SJCRH30 (cell line): ENCODE results near the gene PACSIN2. TPM values are rescaled to one million over a fixed set of nuclear protein-coding genes. Genes with fewer than 3 reads are reported as not detected.
"Not testable (repeated sequence)": the region's sequence is repeated elsewhere in the genome, so short reads cannot be mapped to it uniquely, and the experiment has no call there.

Experiments
- DNase-seq, 2 experiments: peaks; one replicate each; pipeline ENCODE4 v3.0.0-alpha.2; 2015 to 2020
- H3K27ac ChIP-seq: fragments of 250-450 bp; sonication (Bioruptor Pico); 2 replicates; pipeline ENCODE4 v1.5.1; 2020; ENCODE audit warnings: mild to moderate bottlenecking, moderate library complexity
- H3K27me3 ChIP-seq: fragments of 250-450 bp; sonication (Bioruptor Pico); 2 replicates; pipeline ENCODE4 v1.5.1; 2020; ENCODE audit warnings: mild to moderate bottlenecking, moderate library complexity
- H3K36me3 ChIP-seq: fragments of 250-450 bp; sonication (Bioruptor Pico); 2 replicates; pipeline ENCODE4 v1.5.1; 2020; ENCODE audit warnings: mild to moderate bottlenecking, moderate library complexity
- H3K4me1 ChIP-seq: fragments of 250-450 bp; sonication (Bioruptor Pico); 2 replicates; pipeline ENCODE4 v1.5.1; 2020; ENCODE audit warnings: mild to moderate bottlenecking, moderate library complexity
- H3K4me3 ChIP-seq: fragments of 250-450 bp; sonication (Bioruptor Pico); 2 replicates; pipeline ENCODE4 v1.5.1; 2020; ENCODE audit warnings: mild to moderate bottlenecking, moderate library complexity
- H3K9me3 ChIP-seq: fragments of 250-450 bp; sonication (Bioruptor Pico); replicated peaks from 2 replicates; pipeline ENCODE4 v1.5.1; 2020; ENCODE audit warnings: mild to moderate bottlenecking, moderate library complexity
- total RNA-seq: library from RNA; depleted of rRNA; stranded (reverse); fragments of >200 nt; shearing (Covaris generic); gene quantifications from 2 replicates; pipeline ENCODE4 v1.2.3, GENCODE V29; 2014

Gene PACSIN2
- total RNA-seq, 1 experiment from 2014 or later = 78.3 TPM

DNA sequence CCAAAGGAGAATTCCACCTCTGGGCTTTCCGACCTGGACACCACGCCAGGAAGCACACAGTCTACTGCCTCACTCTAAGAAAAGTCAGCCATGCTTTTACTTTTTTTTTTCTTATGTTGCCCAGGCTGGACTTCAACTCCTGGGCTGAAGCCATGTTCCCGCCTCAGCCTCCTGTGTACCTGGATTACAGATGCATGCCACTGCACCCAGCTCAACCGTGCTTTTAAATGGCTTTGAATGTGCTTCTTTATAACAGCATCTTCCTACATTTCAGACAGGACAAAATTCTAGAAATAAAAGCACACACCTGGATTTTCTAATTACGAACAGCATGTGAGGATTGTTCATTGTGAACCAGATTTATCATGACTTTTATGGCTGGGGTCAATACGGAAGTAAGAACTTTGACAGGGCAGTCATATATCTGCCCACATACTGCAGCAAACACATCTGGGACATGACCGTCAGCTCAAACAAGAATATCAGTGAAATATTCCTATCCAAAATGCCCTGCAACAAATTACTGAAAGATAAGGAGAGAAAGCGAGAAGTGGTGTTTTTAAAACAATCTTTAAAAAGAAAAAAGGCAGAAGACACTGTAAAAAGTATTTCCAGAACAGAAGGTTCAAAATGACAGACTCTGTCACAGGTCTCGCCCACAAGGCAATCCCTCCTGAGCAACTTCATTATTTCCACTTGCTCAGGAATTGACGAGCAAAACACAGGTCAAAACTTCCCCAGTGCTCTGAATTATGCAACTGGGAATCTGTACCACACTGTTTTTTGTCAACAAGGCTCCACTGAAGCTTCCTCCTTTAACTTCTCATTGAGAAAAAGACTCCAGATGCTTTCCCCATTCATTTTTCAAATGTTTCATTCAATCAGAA is 42.1 kb downstream of the PACSIN2 start:
- no peak for DNase-seq

DNA sequence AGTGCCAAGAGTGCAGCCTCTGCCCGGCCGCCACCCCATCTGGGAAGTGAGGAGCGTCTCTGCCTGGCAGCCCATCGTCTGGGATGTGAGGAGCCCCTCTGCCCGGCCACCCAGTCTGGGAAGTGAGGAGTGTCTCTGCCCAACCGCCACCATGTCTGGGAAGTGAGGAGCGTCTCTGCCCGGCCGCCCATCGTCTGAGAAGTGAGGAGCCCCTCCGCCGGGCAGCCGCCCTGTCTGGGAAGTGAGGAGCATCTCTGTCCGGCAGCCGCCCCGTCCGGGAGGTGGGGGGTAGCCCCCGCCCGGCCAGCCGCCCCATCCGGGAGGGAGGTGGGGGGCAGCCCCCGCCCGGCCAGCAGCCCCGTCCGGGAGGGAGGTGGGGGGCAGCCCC is 43.5 kb downstream of the PACSIN2 start:
- H3K27ac ChIP-seq, H3K4me1 ChIP-seq, DNase-seq, H3K9me3 ChIP-seq, H3K4me3 ChIP-seq, H3K27me3 ChIP-seq: not testable (repeated sequence)
- peaks cover 21% of the 10 kb centered on the region for H3K36me3 ChIP-seq

More for the DNA sequence above, 42.1 kb downstream of the PACSIN2 start:
- Histone ChIP-seq H3K27ac (no peak overlapping the region), H3K27me3 (no peaks in the 10 kb centered on the region), H3K9me3 (no peaks in the 10 kb centered on the region), H3K36me3 (peaks cover 19% of the 10 kb centered on the region), H3K4me1 (no peaks in the 10 kb centered on the region; the same call in 1 of the 2 replicates), H3K4me3 (no peak overlapping the region)

DNA sequence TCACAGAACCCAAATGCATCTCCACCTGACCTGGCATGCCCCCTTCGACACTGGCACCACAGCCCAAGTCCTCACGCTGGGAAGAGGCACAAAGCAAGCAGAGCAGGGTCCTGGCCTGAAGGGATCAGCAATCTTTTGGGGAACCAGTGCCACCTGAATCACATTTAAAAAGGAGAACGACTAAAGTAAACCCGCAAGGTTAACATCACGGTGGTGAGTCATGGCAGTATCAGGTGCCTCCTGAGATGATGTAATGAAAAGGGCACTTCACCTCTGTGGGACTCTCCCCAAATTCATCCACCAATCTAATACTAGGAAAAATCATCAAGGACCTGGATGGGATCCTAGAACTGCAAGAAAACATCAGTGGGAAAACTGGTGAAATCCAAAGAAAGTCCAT is 44.9 kb downstream of the PACSIN2 start:
- Histone ChIP-seq H3K36me3 (peaks cover 22% of the 10 kb centered on the region), H3K4me3 (no peak overlapping the region), H3K27ac (no peak overlapping the region), H3K9me3 (no peaks in the 10 kb centered on the region), H3K4me1 (peaks cover 16% of the 10 kb centered on the region), H3K27me3 (no peaks in the 10 kb centered on the region)
- DNase-seq = no peak

DNA sequence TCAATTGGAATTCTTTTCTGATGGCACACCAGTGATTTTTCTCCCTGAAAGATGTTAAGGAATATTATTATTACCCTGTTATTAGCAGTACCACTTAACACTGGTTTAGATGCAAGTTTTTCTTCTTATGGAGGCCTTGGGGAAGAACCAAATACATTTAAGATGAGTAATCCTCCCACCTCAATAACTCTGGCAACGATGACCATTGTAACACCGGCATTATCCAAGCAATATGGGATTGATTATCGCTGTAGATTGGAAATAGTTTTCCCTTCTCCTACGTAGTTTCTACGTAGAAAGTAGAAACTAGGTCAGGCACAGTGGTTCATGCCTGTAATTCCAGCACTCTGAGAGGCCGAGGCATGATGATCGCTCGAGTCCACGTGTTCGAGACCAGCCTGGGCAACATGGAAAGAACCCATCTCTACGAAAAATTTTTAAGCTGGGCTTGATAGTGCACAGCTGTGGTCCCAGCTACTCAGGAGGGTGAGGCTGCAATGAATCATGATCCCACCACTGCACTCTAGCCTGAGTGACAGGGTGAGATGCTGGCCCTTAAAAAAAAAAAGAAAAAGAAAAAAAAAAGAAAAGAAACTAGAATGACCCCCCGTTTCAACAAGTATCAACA is 45.5 kb downstream of the PACSIN2 start:
- DNase-seq = no peak
- H3K9me3 ChIP-seq = no peaks in the 10 kb centered on the region
- peaks cover 22% of the 10 kb centered on the region for H3K36me3 ChIP-seq
- H3K27ac ChIP-seq = no peak overlapping the region
- no peak overlapping the region for H3K4me3 ChIP-seq
- H3K4me1 ChIP-seq = peaks cover 22% of the 10 kb centered on the region
- no peaks in the 10 kb centered on the region for H3K27me3 ChIP-seq

DNA sequence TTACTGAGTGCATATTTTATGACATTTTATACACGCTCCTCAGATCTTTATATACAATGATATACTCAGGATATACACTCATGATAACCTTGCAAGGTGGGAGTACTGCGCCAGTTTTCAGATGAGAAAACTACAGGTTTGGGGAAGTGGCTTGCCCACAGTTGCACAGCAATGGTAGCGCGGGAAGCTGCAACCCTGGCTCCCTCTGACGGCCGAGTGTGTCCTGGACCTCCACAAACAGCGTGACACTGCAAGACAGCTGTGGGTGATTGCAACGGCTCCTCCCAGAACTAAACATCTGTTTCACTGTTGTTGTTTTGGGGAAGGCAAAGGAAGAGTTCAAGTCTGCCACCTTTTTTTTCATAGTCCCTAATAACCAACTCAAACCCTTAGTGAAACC is 47.0 kb downstream of the PACSIN2 start:
- H3K4me3 ChIP-seq = no peak overlapping the region
- H3K36me3 ChIP-seq = peaks cover 25% of the 10 kb centered on the region
- H3K9me3 ChIP-seq = no peaks in the 10 kb centered on the region
- peaks cover 30% of the 10 kb centered on the region for H3K4me1 ChIP-seq
- no peak overlapping the region for H3K27ac ChIP-seq
- DNase-seq = peak; percentile 37 to 50
- no peaks in the 10 kb centered on the region for H3K27me3 ChIP-seq

DNA sequence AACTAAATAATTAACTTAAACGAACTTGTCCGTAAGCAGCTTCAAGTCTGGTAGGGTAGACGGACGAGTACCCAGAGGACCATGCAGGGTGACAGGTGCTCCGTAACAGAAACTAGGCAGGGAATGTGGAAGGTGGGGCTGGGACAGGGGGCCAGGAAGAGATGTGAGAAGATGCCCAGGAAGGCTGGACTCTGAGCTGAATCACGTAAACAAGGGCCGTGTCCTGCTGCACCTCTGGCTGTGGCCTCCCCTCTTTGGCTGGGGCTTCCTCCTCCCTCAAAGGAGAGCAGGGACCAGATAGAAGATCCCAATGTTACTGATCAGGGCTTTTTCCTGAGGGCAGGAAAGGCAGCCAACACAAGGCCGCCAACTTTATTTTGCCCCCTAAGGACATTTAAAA is 47.9 kb downstream of the PACSIN2 start:
- H3K36me3 ChIP-seq = peaks cover 23% of the 10 kb centered on the region
- H3K4me1 ChIP-seq = peaks cover 30% of the 10 kb centered on the region
- H3K27ac ChIP-seq = no peak overlapping the region
- no peaks in the 10 kb centered on the region for H3K27me3 ChIP-seq
- H3K9me3 ChIP-seq = no peaks in the 10 kb centered on the region
- H3K4me3 ChIP-seq = no peak overlapping the region
- no peak for DNase-seq

DNA sequence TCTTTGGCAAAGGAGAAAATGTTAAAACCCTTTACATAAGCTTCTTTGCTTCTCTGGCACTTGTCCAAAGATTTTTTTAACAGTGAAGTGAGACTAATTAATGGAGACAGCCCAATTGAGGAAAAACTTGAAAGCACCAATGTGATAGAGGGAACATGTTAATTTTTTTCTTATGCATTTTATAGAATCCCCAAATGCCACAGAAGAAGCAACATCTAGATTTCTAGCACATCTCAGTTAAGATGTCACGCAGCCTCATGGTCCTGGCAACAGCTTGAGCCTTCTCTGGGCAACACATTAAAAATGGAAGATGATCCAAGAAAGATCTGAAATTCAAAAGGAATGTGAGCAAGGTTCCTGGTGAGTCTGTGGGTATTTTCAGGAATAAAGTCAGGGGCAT is 48.5 kb downstream of the PACSIN2 start:
- Histone ChIP-seq H3K27ac (no peak overlapping the region), H3K4me3 (no peak overlapping the region), H3K36me3 (peaks cover 23% of the 10 kb centered on the region), H3K4me1 (peaks cover 35% of the 10 kb centered on the region), H3K27me3 (no peaks in the 10 kb centered on the region), H3K9me3 (no peaks in the 10 kb centered on the region)
- no peak for DNase-seq

DNA sequence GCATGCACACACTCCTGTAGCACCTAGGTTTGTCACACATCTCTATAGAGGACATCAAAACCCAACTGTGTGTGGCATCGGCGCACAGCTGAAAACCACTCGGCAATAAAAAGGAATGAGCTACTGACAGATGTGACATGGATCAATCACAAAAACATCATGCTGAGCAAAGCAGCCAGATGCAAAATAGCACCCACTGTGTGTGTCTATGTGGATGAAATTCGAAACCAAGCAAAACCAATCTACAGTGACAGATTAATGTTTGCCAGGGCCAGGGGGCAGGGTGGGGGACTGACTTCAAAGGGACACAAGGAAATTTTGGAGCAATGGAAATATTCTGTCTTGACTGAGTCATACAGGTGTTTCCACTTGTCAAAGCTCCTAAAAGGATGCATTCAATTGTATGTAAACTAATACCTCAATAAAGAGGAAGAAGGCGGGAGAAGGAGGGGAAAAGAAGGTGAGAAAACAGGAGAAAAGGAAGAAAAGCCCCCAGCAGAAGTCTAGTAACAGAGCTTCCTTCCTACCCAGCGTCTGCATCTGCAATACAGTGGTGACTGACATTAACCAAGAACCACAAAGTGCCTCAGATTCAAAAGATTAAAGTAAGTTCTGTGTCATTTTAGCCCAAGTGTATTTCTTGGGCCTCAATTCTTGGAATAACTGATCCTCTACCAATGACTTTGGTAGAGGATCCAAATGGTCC is 49.8 kb downstream of the PACSIN2 start:
- H3K4me1 ChIP-seq = peaks cover 45% of the 10 kb centered on the region
- H3K27ac ChIP-seq = peak overlapping the region; percentile 28
- no peaks in the 10 kb centered on the region for H3K27me3 ChIP-seq
- H3K9me3 ChIP-seq = no peaks in the 10 kb centered on the region
- H3K4me3 ChIP-seq = no peak overlapping the region
- DNase-seq = peak; percentile 74 to 86
- peaks cover 20% of the 10 kb centered on the region for H3K36me3 ChIP-seq

DNA sequence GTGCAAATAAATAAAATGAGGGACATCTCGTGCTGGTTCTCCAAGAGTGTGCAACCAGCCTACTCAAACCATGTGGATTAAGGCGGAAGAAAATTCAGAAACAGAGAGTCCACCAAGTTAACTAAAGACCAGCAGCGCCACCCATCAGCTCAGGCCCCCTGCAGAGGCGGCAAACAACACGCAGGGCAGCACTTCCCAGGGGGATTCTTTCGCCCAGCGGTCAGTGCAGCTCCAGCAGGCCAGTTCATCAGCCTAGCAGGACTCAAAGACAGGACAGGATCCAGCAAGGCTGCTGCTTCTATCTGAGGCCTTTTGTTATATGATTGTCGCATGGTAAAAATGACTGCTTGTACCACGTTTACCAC is 51.7 kb downstream of the PACSIN2 start:
- H3K36me3 ChIP-seq = peaks cover 9% of the 10 kb centered on the region

DNA sequence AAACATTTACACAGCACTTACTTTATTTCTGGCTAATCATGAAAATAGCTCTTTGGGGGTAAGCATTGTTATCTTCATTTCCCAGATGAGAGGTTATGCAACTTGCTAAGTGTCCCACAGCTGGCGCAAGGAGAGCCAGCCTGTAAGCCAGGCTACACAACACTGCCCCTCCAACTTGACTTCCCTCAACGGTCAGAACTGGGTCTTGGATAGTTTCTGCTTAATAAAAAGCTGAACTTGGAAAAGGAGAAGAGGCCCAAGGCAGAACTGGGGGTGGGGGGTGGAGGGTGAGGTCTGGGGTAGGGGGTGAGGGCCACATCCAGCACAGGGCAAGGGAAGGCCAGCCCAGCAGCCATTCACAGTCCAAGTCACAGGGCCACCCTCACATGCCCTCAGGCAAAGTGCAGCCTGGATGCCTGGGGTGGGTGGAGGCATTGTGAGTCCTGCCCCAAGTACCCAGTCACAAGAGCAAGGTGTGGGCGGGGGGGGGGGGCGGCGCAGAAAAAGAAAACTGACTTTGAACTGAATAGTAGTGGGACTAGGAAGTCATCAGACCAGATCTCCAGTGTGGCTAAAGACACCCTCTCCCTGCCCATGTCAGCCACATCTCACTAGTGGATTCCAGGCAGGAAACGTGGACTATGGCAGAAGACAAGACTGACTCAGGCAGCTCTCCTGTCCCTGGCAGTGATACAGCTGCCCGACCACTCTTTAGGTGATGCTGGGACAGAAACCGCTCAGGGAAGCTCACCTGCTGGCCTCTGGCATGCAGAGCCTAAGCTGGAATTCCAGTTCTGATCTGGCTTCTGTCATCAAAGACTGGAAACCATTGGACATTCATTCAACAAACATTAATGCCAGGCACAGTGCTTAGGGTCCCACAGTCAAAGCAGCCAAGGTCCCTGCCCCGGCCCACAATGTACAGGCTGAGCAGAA is 52.4 kb downstream of the PACSIN2 start:
- H3K27me3 ChIP-seq = no peaks in the 10 kb centered on the region
- no peak for DNase-seq
- peaks cover 55% of the 10 kb centered on the region for H3K4me1 ChIP-seq
- peaks cover 4% of the 10 kb centered on the region; the same call in 1 of the 2 replicates for H3K36me3 ChIP-seq
- H3K27ac ChIP-seq = no peak overlapping the region
- no peaks in the 10 kb centered on the region for H3K9me3 ChIP-seq
- no peak overlapping the region for H3K4me3 ChIP-seq

More for the DNA sequence above, 51.7 kb downstream of the PACSIN2 start:
- Histone ChIP-seq H3K4me3 (no peak overlapping the region), H3K9me3 (no peaks in the 10 kb centered on the region), H3K27ac (no peak overlapping the region), H3K27me3 (no peaks in the 10 kb centered on the region), H3K4me1 (peaks cover 55% of the 10 kb centered on the region)
- no peak for DNase-seq

DNA sequence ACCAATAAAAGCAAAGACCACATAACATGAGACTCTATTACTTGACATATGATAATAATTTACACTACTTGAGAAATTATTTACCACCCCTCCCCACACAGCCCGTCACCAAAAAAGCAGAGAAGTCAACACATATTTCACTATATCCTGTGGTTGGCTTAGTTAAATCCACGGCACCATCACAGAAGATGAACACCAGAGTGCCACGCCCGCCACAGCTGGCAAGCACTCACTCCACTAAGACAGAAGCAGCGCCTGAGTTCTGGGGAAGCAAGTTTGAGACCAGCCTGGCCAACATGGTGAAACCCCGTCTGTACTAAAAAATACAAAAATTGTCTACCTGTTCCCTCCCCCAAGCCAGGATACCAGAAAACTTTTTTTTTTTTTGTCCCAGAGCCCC is 53.1 kb downstream of the PACSIN2 start:
- H3K27ac ChIP-seq = no peak overlapping the region
- H3K4me1 ChIP-seq = peaks cover 54% of the 10 kb centered on the region
- H3K27me3 ChIP-seq = no peaks in the 10 kb centered on the region
- H3K4me3 ChIP-seq = no peak overlapping the region
- no peak for DNase-seq
- no peaks in the 10 kb centered on the region for H3K9me3 ChIP-seq
- peaks cover 4% of the 10 kb centered on the region; the same call in 1 of the 2 replicates for H3K36me3 ChIP-seq

DNA sequence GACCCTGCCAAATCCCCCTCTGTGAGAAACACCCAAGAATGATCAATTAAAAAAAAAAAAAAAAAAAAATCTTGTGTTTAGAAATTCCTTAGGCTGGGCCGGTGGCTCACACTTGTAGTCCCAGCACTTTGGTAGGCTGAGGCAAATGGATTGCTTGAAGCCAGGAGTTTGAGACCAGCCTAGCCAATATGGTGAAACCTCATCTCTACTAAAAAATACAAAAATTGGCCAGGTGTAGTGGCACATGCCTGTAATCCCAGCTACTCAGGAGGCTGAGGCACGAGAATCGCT is 53.6 kb downstream of the PACSIN2 start:
- DNase-seq, H3K9me3 ChIP-seq, H3K36me3 ChIP-seq, H3K27me3 ChIP-seq, H3K27ac ChIP-seq, H3K4me3 ChIP-seq: not testable (repeated sequence)
- peaks cover 49% of the 10 kb centered on the region for H3K4me1 ChIP-seq

DNA sequence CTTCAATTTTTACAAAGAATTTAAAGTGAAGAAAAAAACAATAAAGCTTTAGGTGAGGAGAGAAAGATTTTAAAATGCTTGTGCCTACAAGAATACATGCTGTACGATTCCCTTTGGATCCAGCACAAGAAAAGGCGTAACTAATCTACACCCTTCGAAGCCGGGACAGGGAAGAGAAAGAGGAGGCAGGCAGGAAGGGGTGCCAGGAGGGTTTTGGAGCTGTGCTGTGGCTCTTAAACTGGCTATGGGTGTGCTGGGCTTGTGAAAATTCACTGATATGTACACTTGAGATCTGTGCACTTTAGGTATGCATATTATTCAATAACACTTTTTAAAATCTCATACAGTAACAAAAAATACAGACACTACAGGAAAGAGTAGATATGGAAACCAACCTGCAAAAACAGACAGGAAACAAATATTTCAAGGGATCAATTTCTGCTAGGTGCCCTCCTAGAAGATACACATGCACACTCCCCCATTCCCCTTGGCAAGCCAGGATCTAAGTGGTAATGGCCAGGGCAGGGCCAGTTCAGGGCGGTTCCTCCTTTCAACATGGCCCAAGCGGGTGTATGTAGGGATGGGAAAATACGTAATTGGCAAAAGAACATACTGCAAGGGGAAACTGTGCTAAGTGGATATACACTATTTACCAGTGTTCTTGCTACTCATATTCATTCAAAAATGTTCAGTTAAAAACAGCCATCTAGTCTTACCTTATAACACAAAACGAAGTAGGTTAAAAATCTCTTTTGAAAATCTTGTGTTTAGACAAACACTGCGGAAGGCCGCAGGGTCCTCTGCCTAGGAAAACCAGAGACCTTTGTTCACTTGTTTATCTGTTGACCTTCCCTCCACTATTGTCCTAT is 54.2 kb downstream of the PACSIN2 start:
- no peak overlapping the region for H3K4me3 ChIP-seq
- peaks cover 3% of the 10 kb centered on the region; the same call in 1 of the 2 replicates for H3K36me3 ChIP-seq
- H3K27ac ChIP-seq = peak overlapping the region; percentile 64
- H3K9me3 ChIP-seq = no peaks in the 10 kb centered on the region
- peaks cover 46% of the 10 kb centered on the region for H3K4me1 ChIP-seq
- DNase-seq = peak in 1 of 2 experiments; percentile 58
- no peaks in the 10 kb centered on the region for H3K27me3 ChIP-seq
